Fibroblast of the aortic adventitia (primary cell): ENCODE data around the gene DIPK2B. TPM values are rescaled to one million over a fixed set of nuclear protein-coding genes. Genes with fewer than 3 reads are reported as not detected.

ENCODE experiments used
- DNase-seq: peaks from one replicate; pipeline ENCODE4 v3.0.0-alpha.2; 2010; ENCODE audit warnings: low read depth
- H3K4me3 ChIP-seq: 2 replicates; pipeline ENCODE4 v1.5.1; 2011; ENCODE audit warnings: low read depth, mild to moderate bottlenecking, control low read depth, low read length, moderate library complexity
- CTCF ChIP-seq: IDR thresholded peaks from 2 replicates; pipeline ENCODE4 v1.5.1; 2011; ENCODE audit warnings: mild to moderate bottlenecking, low read length, control low read depth, inconsistent platforms; ENCODE audit not compliant: insufficient read depth
- total RNA-seq: library from RNA; depleted of rRNA; stranded (reverse); fragments of >200 nt; gene quantifications from 2 replicates; pipeline ENCODE4 v1.2.3, GENCODE V29; 2012; ENCODE audit warnings: low replicate concordance

The DIPK2B gene
- total RNA-seq, 1 donor, result 0.09 TPM

- H3K4me3 ChIP-seq, result no peak overlapping the region
- no peak for TF ChIP-seq CTCF
- DNase-seq, result no peak
Observed at GRCh38 chrX:45228126-45228525, 27.4 kb upstream of the DIPK2B start.

GRCh38 chrX:45208121-45208856 lies 7.6 kb upstream of the DIPK2B start:
- no peak for DNase-seq
- TF ChIP-seq CTCF, result no peak
- no peak overlapping the region for H3K4me3 ChIP-seq

- no peak overlapping the region for H3K4me3 ChIP-seq
- no peak for DNase-seq
- TF ChIP-seq CTCF, result no peak
Observed at GRCh38 chrX:45202171-45202570, 1.5 kb upstream of the DIPK2B start.

GRCh38 chrX:45198706-45199105 lies 2.0 kb downstream of the DIPK2B start:
- TF ChIP-seq CTCF, result no peak
- H3K4me3 ChIP-seq, result no peak overlapping the region

GRCh38 chrX:45198301-45198700 lies 2.4 kb downstream of the DIPK2B start:
- no peak overlapping the region for H3K4me3 ChIP-seq
- DNase-seq, result no peak
- no peak for TF ChIP-seq CTCF

More at GRCh38 chrX:45198706-45199105, 2.0 kb downstream of the DIPK2B start:
- no peak for DNase-seq

DNA sequence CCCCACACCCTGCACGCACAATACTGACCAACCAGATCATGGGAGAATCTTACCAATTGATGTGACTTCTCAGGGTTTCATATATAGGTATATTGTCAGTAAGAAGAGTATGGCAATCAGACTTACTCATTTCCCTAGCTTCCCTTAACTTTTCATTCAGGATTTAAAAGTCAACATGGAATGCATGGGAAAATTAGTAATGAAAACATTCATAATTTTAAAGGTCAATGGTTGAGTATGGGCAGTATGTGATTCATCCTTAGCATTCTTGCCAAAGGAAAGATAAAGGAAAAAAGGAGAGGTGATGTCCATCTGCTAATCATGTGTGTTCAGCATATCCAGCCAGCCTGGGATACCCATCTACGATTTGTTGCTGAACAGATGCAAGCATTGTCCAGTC lies 4.0 kb downstream of the DIPK2B start:
- H3K4me3 ChIP-seq, result no peak overlapping the region
- no peak for TF ChIP-seq CTCF
- no peak for DNase-seq
